HG03095 (cell line): ENCODE data around the gene ASTN2.

Experiments
- ATAC-seq: cut with Tn5 transposase; IDR thresholded peaks from one replicate; pipeline ENCODE4 v1.9.1; 2021; ENCODE audit warnings: moderate library complexity; ENCODE audit not compliant: unreplicated experiment

ASTN2 gene

DNA sequence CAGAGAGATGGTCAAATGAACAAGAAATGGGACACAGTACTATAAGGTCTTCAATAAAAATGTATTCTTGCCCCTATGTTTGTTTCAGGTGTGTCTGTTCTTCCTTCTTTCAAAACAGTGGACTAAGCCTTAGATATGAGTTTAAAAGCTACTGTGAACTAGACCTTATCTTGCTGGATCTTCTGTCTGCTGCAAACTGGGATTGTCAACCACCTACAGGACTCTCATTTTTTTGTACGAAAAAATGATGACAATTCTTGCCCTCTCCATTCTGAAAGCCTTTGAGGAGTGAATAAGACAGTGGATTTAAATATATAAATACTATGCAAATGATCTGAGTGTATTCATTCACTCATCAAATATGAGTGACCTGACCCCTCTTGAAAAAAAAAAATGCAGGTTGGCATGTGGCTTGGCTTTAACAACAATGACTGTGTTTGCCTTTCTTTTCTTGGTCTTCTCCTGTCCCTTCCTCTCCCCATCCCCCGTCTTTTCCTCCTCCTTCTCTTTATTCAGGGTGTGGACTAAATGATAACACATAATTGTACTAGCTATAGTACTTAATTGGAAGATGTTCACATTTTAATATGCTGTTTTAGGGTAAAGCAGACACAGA, 963.2 kb downstream of the ASTN2 start:
- no peak for ATAC-seq

DNA sequence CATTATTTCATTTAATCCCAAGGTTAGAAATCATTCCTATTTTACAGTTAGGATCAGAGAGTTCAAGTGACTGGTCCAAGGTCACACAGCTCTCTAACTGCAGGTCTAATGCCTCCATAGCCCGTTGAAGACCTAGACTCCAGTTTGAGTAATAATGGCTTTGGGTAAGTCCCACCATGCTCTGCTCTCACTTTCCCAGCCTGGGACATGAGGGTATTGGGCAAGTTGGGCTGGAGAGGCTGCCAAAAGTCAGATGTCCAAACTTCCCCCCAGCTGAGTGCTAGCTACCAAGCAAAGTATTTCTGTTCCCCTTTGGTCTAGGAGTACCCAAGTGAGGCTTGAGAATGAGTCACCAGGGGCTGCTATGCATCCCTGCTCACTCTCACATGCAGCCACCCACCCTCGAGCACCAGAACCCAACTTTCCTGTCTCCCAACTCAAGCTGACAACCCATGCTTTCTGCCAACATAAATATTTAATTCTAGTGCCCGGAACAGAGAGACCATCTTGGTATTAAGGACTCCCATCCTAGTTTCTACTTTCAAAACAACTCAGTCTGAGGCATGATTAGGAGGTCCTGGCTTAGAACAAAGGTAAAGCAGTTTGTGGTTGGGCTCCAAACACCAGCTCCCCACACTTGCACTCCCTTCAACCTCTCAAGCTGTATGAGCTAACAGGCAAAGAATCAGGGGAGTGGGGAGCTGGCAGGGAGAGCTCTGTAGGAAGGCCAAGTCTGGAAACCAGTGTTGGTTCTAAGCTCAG, 964.3 kb downstream of the ASTN2 start:
- peak; percentile 86 for ATAC-seq

- no peak for ATAC-seq
These were observed 964.9 kb downstream of the ASTN2 start for GRCh38 chr9:116449949-116450348.

DNA sequence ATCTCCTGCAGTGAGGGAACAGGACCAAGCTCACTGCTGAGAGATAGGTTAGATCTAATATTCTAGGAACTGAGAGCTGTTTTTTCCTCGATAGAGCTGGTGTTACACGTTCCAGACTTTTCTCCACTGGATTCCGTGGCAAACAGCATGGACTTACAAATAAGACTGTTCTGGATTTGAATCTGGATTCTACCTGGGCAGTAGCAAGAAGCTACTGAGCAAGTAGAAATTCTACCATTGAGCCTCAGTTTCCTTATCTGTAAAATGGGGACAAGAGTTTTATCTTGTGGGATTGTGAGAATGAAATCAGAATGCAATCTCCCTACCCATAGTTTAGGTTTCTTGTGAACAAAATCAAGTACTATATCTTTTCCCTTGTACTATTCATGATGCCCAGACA, 966.4 kb downstream of the ASTN2 start:
- ATAC-seq = no peak

DNA sequence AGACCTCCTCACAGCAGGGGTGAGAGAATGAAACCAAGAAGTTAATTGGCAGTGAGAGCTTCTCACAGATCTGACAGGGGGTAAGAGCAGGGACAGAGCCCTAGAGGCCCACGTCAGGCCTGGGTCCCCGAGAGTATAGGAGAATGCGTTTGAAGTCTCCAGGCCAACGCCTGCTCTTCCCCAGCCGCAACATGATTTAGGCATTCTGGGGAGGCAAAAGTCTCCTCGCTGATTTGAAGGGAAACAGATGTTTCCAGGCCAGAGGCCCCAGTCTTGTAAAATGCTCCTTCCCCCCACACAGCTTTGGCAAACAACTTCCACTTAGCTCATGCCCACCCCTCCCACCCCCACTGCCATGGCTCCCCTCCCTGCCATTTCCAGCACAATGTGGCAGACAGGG, 966.9 kb downstream of the ASTN2 start:
- no peak for ATAC-seq

DNA sequence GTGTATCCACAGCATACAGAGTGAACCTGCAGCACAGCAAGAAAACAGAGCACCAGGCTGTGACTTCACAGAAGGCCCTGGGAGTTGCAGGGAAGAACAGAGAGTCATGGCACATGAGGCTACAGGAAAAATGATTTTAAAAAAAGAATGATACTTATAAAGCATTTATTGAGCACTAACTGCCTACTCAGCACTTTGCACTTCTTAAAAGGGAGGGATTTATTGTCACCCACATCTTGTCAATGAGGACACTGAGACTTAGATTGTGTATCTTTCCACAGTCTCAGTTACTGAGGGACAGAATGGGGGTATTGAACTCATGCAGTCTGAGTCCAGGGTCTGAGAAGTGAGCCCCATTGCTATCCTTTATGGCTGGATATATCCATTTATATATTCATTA, 972.3 kb downstream of the ASTN2 start:
- no peak for ATAC-seq

GRCh38 chr9:116437411-116438370, 977.2 kb downstream of the ASTN2 start:
- no peak for ATAC-seq

DNA sequence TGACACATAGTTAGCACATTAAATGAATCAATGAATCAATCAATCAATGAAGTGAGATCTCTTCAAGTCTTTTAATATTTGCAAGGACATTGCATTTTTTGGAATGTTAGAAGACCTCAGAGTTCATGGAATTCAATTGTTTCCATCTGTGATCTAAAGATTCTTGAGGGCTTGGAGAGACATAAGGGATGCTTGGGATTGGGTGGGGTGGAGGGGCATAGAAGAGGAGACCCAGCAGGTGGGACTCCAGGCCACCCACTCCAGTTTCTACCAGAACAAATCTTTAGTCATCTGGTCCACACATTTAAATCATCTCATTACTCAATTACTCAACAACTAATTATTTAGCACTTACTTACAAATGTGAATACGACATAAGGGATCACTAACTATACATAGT, 978.7 kb downstream of the ASTN2 start:
- ATAC-seq = no peak

- ATAC-seq = no peak
These were observed 979.2 kb downstream of the ASTN2 start for GRCh38 chr9:116435706-116436105.

GRCh38 chr9:116434314-116434713, 980.5 kb downstream of the ASTN2 start:
- no peak for ATAC-seq

DNA sequence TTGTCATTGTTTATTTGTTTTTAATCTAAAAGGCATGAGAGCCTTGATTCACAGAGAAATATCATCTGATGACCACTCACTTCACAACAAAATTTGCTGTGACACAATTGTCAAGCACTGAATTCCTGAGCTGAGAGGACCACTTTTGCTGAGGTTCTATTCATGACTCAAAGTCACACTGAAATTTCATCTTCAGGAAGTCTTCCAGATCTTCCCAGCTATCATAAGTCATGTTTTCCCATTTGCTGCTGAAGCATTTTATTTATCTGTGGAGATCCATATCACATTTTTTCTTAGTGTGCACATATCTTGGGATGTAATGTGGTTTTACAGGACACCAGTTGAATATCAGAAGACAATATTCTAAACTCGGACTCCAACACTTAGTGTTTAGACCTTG, 982.8 kb downstream of the ASTN2 start:
- ATAC-seq = no peak

- no peak for ATAC-seq
These were observed 984.0 kb downstream of the ASTN2 start for GRCh38 chr9:116430849-116431248.

DNA sequence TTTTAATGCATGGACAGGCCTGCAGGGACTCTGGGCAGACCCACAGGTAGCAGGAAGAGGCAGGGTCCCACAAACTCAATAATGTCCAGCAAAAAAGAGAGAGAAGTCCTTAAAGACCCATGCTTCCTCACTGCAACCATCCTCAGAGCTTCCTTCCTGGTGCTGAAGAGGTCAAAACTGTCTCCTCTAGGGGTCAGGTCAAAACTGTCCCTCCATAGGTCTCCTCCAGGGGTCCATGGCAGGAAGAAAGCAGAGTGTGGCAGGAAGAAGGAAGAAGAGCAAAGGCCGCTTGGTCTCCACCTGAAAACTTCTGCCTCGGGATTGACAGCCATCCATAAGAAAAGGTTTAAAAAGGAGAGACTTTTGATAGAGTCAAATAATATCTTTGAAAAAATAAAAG, 989.6 kb downstream of the ASTN2 start:
- ATAC-seq = no peak

- no peak for ATAC-seq
These were observed 991.7 kb downstream of the ASTN2 start for GRCh38 chr9:116423149-116423548.

DNA sequence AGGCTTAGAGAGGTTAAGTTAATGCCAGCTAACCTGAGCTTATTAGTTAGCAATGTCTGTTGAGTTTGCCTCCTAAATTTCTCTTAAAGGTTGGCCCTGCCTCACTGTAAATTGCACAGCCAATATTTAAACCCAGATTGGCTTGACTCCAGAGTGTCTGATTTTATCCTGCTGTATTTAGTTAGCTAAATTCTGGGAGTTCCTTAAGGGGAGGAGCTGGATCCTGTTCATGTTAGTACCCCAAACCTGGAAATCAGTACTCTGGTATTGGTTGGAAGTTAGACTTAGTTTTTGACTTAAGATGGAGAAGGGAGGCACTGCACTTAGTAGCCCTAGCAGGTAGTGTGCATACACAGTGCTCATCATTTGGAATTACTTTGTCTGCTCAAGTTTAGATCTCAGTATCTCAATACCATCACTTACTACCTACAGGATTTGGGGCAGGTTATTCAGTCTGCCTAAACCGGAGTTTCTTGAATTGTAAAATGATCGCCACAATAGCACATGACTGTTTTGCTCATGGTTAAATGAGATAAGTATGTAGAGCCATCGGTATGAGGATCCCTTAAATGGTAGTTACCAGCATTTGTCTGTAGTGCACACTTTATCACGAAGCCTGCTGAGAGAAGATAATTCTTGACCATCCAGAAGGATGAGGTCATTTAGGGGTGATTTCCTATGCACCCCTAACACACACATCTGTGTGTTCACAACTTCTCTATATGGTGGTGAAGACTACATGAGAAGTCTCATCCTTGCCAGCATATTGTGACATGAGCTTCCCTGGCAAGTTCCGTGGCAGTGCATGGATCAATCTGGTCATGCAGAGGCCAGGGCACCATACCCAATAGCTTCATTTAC, 992.5 kb downstream of the ASTN2 start:
- ATAC-seq = no peak

GRCh38 chr9:116420993-116421538, 993.8 kb downstream of the ASTN2 start:
- no peak for ATAC-seq

GRCh38 chr9:116419181-116419580, 995.7 kb downstream of the ASTN2 start:
- no peak for ATAC-seq

GRCh38 chr9:116417464-116417863, 997.4 kb downstream of the ASTN2 start:
- ATAC-seq = no peak

DNA sequence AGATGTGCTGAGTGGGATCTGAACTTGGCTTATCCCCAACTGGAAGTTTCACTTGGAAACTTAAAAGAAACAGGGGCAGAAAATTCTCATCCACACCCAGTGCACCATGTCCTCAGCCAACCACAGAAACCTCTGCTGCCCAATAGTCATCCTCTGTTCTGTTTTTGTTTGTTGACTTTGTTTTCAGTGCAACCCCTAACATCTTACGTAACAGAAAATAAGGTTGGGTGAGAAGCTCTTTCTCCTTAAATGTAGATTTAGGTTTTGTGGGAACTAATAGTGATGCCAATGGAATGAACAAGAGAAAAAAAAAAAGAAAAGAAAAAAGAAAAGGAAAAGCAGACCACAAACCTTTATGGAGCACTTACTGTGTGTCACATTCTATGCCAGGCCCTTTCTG, 998.4 kb downstream of the ASTN2 start:
- ATAC-seq = no peak

DNA sequence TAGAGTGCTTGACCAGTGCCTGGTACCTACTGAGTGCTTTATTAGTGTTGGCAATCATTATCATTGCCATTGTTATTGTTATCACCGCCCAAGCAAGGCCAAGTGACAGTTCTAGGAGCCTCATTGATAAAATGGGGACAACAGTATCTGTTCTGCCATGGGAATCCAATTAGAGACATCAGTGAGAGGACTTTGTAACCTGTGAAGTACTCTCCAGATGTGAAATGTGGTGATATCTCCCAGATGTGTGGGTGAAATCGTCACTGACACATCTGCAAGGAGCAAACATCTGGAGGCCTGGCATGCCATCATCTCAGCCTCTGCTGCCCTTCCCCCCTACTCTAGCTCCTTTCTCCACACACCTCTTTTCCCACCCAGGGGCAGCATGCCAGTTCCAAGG, 1000.5 kb downstream of the ASTN2 start:
- no peak for ATAC-seq
